GM12875 (cell line): ENCODE measurements around the gene TMEM150A.

ENCODE experiments used
- H3K4me3 ChIP-seq: one replicate; pipeline ENCODE4 v1.5.1; 2011; ENCODE audit warnings: low read depth, low read length, control low read depth
- CTCF ChIP-seq: IDR thresholded peaks from 2 replicates; pipeline ENCODE4 v1.5.1; 2011; ENCODE audit warnings: low read depth, mild to moderate bottlenecking, control low read depth, inconsistent platforms, low read length, moderate library complexity, borderline replicate concordance; ENCODE audit not compliant: insufficient read depth

The TMEM150A gene

GRCh38 chr2:85590950-85591349 lies 11.5 kb downstream of the TMEM150A start:
- H3K4me3 ChIP-seq: no peak overlapping the region

GRCh38 chr2:85589982-85590791 lies 12.3 kb downstream of the TMEM150A start:
- H3K4me3 ChIP-seq: no peak overlapping the region
- TF ChIP-seq CTCF: no peak

More at GRCh38 chr2:85590950-85591349, 11.5 kb downstream of the TMEM150A start:
- no peak for TF ChIP-seq CTCF

GRCh38 chr2:85589181-85589580 lies 13.3 kb downstream of the TMEM150A start:
- H3K4me3 ChIP-seq: no peak overlapping the region
- TF ChIP-seq CTCF: no peak

- TF ChIP-seq CTCF: no peak
- no peak overlapping the region for H3K4me3 ChIP-seq
Observed at GRCh38 chr2:85588645-85589044, 13.9 kb downstream of the TMEM150A start.

GRCh38 chr2:85588236-85588635 lies 14.3 kb downstream of the TMEM150A start:
- TF ChIP-seq CTCF: no peak
- H3K4me3 ChIP-seq: no peak overlapping the region

- H3K4me3 ChIP-seq: no peak overlapping the region
- TF ChIP-seq CTCF: no peak
Observed at GRCh38 chr2:85585781-85586105, 16.8 kb downstream of the TMEM150A start.
